ENCODE results near the gene SLCO2A1.

Gene SLCO2A1

GRCh38 chr3:134075846-134076245, 46.1 kb upstream of the SLCO2A1 start:
- TF ChIP-seq CTCF (IDR thresholded peaks at IDR 0.05), result no peak
- H3K27me3 ChIP-seq, result no peaks in the 10 kb centered on the region
- H3K4me3 ChIP-seq (ENCODE audit: low read depth in 1 of 2, low read length in 1 of 2), result no peak overlapping the region
- H3K27ac ChIP-seq, result no peak overlapping the region
- H3K9me3 ChIP-seq, result no peaks in the 10 kb centered on the region
- no peaks in the 10 kb centered on the region for H3K4me1 ChIP-seq (ENCODE audit: control insufficient read depth in 1 of 2, insufficient read depth in 1 of 2, low read depth in 1 of 2, low read length in 1 of 2)
- H3K36me3 ChIP-seq, result no peaks in the 10 kb centered on the region

GRCh38 chr3:134075568-134075825, 45.8 kb upstream of the SLCO2A1 start:
- H3K9me3 ChIP-seq, result no peaks in the 10 kb centered on the region
- no peaks in the 10 kb centered on the region for H3K36me3 ChIP-seq
- no peaks in the 10 kb centered on the region for H3K27me3 ChIP-seq
- no peak overlapping the region for H3K4me3 ChIP-seq (ENCODE audit: low read depth in 1 of 2, low read length in 1 of 2)
- TF ChIP-seq CTCF (IDR thresholded peaks at IDR 0.05), result no peak
- no peak overlapping the region for H3K27ac ChIP-seq
- no peaks in the 10 kb centered on the region for H3K4me1 ChIP-seq (ENCODE audit: control insufficient read depth in 1 of 2, insufficient read depth in 1 of 2, low read depth in 1 of 2, low read length in 1 of 2)

GRCh38 chr3:134074790-134075567, 45.3 kb upstream of the SLCO2A1 start:
- Histone ChIP-seq H3K9me3 (no peaks in the 10 kb centered on the region), H3K4me3 (ENCODE audit: low read depth in 1 of 2, low read length in 1 of 2) (no peak overlapping the region), H3K36me3 (no peaks in the 10 kb centered on the region), H3K27me3 (no peaks in the 10 kb centered on the region), H3K4me1 (ENCODE audit: control insufficient read depth in 1 of 2, insufficient read depth in 1 of 2, low read depth in 1 of 2, low read length in 1 of 2) (no peaks in the 10 kb centered on the region), H3K27ac (no peak overlapping the region)
- TF ChIP-seq CTCF (IDR thresholded peaks at IDR 0.05), result no peak

GRCh38 chr3:134074001-134074789, 44.5 kb upstream of the SLCO2A1 start:
- Histone ChIP-seq H3K4me3 (ENCODE audit: low read depth in 1 of 2, low read length in 1 of 2) (no peak overlapping the region), H3K36me3 (no peaks in the 10 kb centered on the region), H3K27ac (no peak overlapping the region), H3K4me1 (ENCODE audit: control insufficient read depth in 1 of 2, insufficient read depth in 1 of 2, low read depth in 1 of 2, low read length in 1 of 2) (no peaks in the 10 kb centered on the region), H3K27me3 (no peaks in the 10 kb centered on the region), H3K9me3 (no peaks in the 10 kb centered on the region)
- no peak for TF ChIP-seq CTCF (IDR thresholded peaks at IDR 0.05)

- no peak overlapping the region for H3K4me3 ChIP-seq (ENCODE audit: low read depth in 1 of 2, low read length in 1 of 2)
These were observed 43.8 kb upstream of the SLCO2A1 start for GRCh38 chr3:134073583-134073945.

More at GRCh38 chr3:134073583-134073945, 43.8 kb upstream of the SLCO2A1 start:
- no peaks in the 10 kb centered on the region for H3K4me1 ChIP-seq (ENCODE audit: control insufficient read depth in 1 of 2, insufficient read depth in 1 of 2, low read depth in 1 of 2, low read length in 1 of 2)
- H3K27ac ChIP-seq, result no peak overlapping the region
- H3K36me3 ChIP-seq, result no peaks in the 10 kb centered on the region
- no peak for TF ChIP-seq CTCF (IDR thresholded peaks at IDR 0.05)
- H3K27me3 ChIP-seq, result no peaks in the 10 kb centered on the region
- no peaks in the 10 kb centered on the region for H3K9me3 ChIP-seq

All from neutrophil (primary cell).